OCI-LY3 (cell line): ENCODE measurements around the gene RFX4.
"Not testable (repeated sequence)": the region's sequence is repeated elsewhere in the genome, so short reads cannot be mapped to it uniquely, and the experiment has no call there.

Experiments used
- CTCF ChIP-seq: fragments of 200-600, 300-600 bp; sonication (generic); IDR thresholded peaks from 2 replicates; pipeline ENCODE4 v1.5.1; 2014; ENCODE audit warnings: antibody characterized with exemption, low read length, low read depth
- EZH2phosphoT487 ChIP-seq: fragments of 200-600 bp; shearing (Covaris generic); IDR thresholded peaks from 2 replicates; pipeline ENCODE4 v1.6.1; 2018; ENCODE audit warnings: antibody characterized with exemption, mixed run types, low read depth

GRCh38 chr12:106620588-106620987, 37.8 kb downstream of the RFX4 start:
- not testable (repeated sequence) for TF ChIP-seq CTCF, EZH2phosphoT487
